ENCODE measurements around the gene OR6A2.

DNA sequence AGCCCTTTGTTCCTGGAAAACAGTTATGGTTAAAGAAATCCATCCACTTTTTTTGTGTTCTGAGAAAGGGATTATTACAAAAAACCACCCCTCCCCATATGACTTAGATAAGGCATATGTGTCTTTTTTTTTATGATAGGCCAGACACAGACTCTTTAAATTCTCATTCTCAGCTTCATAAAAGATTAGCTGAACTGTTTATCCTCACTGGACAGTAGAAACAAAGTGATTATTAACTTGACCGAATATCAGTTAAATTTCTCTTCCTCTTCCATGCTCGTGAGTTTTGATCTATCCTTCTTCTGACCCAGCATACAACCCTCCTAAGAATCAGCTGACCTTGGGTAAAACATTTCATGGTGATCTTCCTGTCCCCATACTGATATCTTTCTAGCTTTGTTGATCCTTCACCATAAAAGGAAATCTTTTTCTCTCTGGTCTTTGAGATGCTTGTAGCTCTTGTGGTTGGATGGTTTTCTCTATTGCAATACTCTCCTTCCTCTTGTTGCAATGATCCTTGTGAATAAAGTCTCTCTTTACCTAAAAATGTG lies 53.9 kb downstream of the OR6A2 start:
- TF ChIP-seq, protein P1, sequence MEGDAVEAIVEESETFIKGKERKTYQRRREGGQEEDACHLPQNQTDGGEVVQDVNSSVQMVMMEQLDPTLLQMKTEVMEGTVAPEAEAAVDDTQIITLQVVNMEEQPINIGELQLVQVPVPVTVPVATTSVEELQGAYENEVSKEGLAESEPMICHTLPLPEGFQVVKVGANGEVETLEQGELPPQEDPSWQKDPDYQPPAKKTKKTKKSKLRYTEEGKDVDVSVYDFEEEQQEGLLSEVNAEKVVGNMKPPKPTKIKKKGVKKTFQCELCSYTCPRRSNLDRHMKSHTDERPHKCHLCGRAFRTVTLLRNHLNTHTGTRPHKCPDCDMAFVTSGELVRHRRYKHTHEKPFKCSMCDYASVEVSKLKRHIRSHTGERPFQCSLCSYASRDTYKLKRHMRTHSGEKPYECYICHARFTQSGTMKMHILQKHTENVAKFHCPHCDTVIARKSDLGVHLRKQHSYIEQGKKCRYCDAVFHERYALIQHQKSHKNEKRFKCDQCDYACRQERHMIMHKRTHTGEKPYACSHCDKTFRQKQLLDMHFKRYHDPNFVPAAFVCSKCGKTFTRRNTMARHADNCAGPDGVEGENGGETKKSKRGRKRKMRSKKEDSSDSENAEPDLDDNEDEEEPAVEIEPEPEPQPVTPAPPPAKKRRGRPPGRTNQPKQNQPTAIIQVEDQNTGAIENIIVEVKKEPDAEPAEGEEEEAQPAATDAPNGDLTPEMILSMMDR (conservative IDR thresholded peaks at IDR 0.05 in 1 of 2, IDR thresholded peaks at IDR 0.05 in 1 of 2; ENCODE audit: extremely low read depth in 1 of 2, insufficient read depth in 1 of 2, low read depth in 1 of 2, low read length in 2 of 2), result no peak
- TF ChIP-seq EZH2 (IDR thresholded peaks at IDR 0.05; ENCODE audit: borderline replicate concordance, low read length), result no peak

Measured in mammary epithelial cell (primary cell).